ENCODE data around the gene ELMOD3.

DNA sequence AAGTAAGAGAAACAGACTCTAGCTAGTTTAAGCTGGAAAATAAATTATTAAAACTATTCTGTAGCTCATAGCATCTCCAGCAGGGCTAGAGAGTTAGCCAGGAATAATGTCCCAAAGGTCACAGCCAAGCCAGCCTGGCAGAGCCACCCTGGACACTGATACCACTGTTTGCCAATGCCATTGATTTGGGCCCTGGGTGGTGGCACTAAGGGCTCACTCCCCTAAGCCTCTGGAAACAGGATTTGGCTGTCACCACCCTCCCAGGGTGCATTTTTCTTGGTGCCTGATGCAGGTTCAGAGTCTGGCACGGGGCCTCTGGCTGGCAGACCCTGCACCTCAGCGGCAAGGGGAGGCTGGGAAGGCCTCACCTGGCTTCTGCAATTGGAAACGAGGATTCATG, 71.0 kb downstream of the ELMOD3 start:
- TF ChIP-seq, protein P1, sequence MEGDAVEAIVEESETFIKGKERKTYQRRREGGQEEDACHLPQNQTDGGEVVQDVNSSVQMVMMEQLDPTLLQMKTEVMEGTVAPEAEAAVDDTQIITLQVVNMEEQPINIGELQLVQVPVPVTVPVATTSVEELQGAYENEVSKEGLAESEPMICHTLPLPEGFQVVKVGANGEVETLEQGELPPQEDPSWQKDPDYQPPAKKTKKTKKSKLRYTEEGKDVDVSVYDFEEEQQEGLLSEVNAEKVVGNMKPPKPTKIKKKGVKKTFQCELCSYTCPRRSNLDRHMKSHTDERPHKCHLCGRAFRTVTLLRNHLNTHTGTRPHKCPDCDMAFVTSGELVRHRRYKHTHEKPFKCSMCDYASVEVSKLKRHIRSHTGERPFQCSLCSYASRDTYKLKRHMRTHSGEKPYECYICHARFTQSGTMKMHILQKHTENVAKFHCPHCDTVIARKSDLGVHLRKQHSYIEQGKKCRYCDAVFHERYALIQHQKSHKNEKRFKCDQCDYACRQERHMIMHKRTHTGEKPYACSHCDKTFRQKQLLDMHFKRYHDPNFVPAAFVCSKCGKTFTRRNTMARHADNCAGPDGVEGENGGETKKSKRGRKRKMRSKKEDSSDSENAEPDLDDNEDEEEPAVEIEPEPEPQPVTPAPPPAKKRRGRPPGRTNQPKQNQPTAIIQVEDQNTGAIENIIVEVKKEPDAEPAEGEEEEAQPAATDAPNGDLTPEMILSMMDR (IDR thresholded peaks at IDR 0.05; ENCODE audit: poor library complexity, severe bottlenecking) = no peak
- TF ChIP-seq EZH2 (IDR thresholded peaks at IDR 0.05; ENCODE audit: borderline replicate concordance, insufficient read depth, low read length, poor library complexity, severe bottlenecking) = no peak

Measured in neural cell (in vitro differentiated cells).